ENCODE results near the gene SPC24.

SPC24 gene

GRCh38 chr19:11172576-11172975, 17.0 kb upstream of the SPC24 start:
- no peak overlapping the region for H3K4me3 ChIP-seq (ENCODE audit: low read depth, low read length)
- no peak for TF ChIP-seq CTCF (IDR thresholded peaks at IDR 0.05; ENCODE audit: insufficient read depth, low read depth, low read length, missing control alignments)
- DNase-seq (ENCODE audit: low read depth), result no peak

DNA sequence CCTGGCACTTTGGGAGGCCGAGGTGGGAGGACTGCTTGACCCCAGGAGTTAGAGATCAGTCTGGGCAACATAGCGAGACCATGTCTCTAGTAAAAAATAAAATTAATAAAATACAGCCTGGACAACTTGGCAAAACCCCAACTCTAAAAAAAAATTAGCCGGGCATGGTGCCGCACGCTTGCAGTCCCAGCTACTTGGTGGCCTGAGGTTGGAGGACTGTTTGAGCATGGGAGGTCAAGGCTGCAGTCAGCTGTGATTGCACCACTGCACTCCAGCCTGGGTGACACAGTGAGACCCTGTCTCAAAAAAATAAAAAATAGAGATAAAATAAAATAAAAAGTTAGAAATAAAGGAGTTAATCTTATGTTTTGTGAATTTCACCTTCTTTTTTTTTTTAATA, 15.6 kb upstream of the SPC24 start:
- no peak overlapping the region for H3K4me3 ChIP-seq (ENCODE audit: low read depth, low read length)
- TF ChIP-seq CTCF (IDR thresholded peaks at IDR 0.05; ENCODE audit: insufficient read depth, low read depth, low read length, missing control alignments), result no peak
- DNase-seq (ENCODE audit: low read depth), result no peak

DNA sequence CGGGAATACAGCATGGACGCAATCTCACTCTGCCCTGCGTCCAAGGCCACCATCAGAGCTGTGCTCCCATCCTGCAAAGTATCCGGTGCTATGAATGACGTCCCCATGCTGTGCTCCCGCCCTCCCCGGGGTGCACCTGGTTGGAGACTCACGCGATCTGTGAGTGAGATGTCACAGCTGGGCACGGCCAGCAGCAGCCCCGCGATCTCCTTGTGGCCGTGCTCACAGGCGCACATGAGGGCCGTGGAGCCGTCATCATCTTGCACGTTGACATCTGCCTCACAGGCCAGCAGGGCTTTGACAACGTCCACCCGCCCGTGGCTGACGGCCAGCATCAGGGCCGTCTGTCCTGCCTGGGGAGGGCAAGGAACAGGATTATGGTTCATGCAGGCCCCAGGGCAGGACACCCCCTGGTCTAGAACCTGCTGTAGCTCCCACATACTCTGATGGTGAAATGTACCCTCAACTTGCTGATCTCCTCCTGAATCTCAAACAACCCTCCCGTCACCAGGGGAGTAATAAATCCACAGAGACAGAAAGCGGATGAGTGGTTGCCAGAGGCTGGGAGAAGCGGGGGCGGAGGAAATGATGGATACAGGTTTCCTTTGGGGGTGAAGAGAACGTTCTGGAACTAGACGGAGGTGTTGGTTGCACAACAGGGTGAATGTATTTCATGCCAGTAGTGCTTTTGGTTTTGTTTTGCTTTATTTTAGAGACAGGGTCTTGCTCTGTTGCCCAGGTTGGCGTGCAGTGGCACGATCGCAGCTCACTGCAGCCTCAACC, 14.5 kb upstream of the SPC24 start:
- no peak for TF ChIP-seq CTCF (IDR thresholded peaks at IDR 0.05; ENCODE audit: insufficient read depth, low read depth, low read length, missing control alignments)
- no peak for DNase-seq (ENCODE audit: low read depth)
- no peak overlapping the region for H3K4me3 ChIP-seq (ENCODE audit: low read depth, low read length)

- no peak for TF ChIP-seq CTCF (IDR thresholded peaks at IDR 0.05; ENCODE audit: insufficient read depth, low read depth, low read length, missing control alignments)
- DNase-seq (ENCODE audit: low read depth), result peak; percentile 40
- H3K4me3 ChIP-seq (ENCODE audit: low read depth, low read length), result no peak overlapping the region
Observed at GRCh38 chr19:11168568-11168967, 13.0 kb upstream of the SPC24 start.

GRCh38 chr19:11166281-11167142, 10.9 kb upstream of the SPC24 start:
- no peak for DNase-seq (ENCODE audit: low read depth)
- H3K4me3 ChIP-seq (ENCODE audit: low read depth, low read length), result no peak overlapping the region
- TF ChIP-seq CTCF (IDR thresholded peaks at IDR 0.05; ENCODE audit: insufficient read depth, low read depth, low read length, missing control alignments), result no peak

DNA sequence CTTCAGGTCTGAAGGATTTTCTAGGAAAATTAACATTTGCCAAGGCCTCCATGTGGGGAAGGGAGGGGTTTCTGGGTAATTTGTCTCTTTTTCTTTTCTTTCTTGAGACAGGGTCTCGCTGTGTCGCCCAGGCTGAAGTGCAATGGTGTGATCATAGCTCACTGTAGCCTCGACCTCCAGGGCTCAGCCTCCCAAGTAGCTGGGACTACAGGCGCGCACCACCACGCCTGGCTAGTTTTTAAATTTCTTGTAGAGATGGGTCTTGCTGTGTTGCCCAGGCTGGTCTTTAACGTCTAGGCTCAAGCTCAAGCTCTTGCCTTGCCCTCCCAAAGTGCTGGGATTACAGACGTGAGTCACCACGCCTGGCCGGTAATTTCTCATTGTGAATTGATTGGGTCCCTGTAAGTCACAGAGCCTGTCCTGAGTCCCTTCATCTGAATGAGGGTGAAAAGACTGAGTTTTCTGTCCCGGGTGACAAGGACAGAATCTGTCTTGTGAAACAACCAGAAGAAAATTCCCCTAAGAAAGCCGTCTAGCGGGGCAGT, 10.0 kb upstream of the SPC24 start:
- no peak overlapping the region for H3K4me3 ChIP-seq (ENCODE audit: low read depth, low read length)
- DNase-seq (ENCODE audit: low read depth), result no peak
- no peak for TF ChIP-seq CTCF (IDR thresholded peaks at IDR 0.05; ENCODE audit: insufficient read depth, low read depth, low read length, missing control alignments)

All from GM12865 (cell line).